ENCODE measurements around the gene LALBA.

GRCh38 chr12:48527891-48528670, 41.8 kb downstream of the LALBA start:
- TF ChIP-seq GATA3 (IDR thresholded peaks at IDR 0.05; ENCODE audit: low read depth, low read length) (no peak), GATA2 (IDR thresholded peaks at IDR 0.05; ENCODE audit: low read depth, low read length) (no peak)
